H9 (cell line): Measurements from ENCODE around the gene AQP3. TPM values are rescaled to one million over a fixed set of nuclear protein-coding genes. Genes with fewer than 3 reads are reported as not detected.

Source experiments
- DNase-seq: peaks from one replicate; pipeline ENCODE4 v3.0.0-alpha.2; 2017
- H2AFZ ChIP-seq: one replicate; pipeline ENCODE4 v1.6.1; 2013; ENCODE audit warnings: mild to moderate bottlenecking, low read length, control low read depth, moderate library complexity
- H2AK5ac ChIP-seq: 2 replicates; pipeline ENCODE4 v1.6.1; 2013; ENCODE audit warnings: low read length, control low read depth, mixed read lengths; ENCODE audit not compliant: insufficient read length
- H2BK120ac ChIP-seq: one replicate; pipeline ENCODE4 v1.6.1; 2013; ENCODE audit warnings: low read depth, mild to moderate bottlenecking, low read length, control low read depth, inconsistent platforms; ENCODE audit not compliant: poor library complexity, severe bottlenecking
- H2BK12ac ChIP-seq: 2 replicates; pipeline ENCODE4 v1.6.1; 2013; ENCODE audit warnings: low read length, control low read depth, mixed read lengths, low read depth; ENCODE audit not compliant: insufficient read length
- H2BK15ac ChIP-seq: 2 replicates; pipeline ENCODE4 v1.6.1; 2013; ENCODE audit warnings: low read depth, low read length, control low read depth
- H2BK20ac ChIP-seq: one replicate; pipeline ENCODE4 v1.6.1; 2013; ENCODE audit warnings: low read depth, mild to moderate bottlenecking, low read length, control low read depth, inconsistent platforms; ENCODE audit not compliant: poor library complexity, severe bottlenecking
- H2BK5ac ChIP-seq: 2 replicates; pipeline ENCODE4 v1.6.1; 2013; ENCODE audit warnings: low read length, control low read depth, mixed read lengths; ENCODE audit not compliant: insufficient read length
- H3K14ac ChIP-seq: 2 replicates; pipeline ENCODE4 v1.6.1; 2013; ENCODE audit warnings: low read length, control low read depth; ENCODE audit not compliant: insufficient read depth
- H3K18ac ChIP-seq: 2 replicates; pipeline ENCODE4 v1.6.1; 2013; ENCODE audit warnings: low read depth, mild to moderate bottlenecking, mixed read lengths, low read length, control low read depth; ENCODE audit not compliant: insufficient read length
- H3K23ac ChIP-seq: 2 replicates; pipeline ENCODE4 v1.6.1; 2013; ENCODE audit warnings: low read length, control low read depth, mixed read lengths, low read depth; ENCODE audit not compliant: insufficient read length
- H3K23me2 ChIP-seq: 2 replicates; pipeline ENCODE4 v1.6.1; 2013; ENCODE audit warnings: low read depth, mild to moderate bottlenecking, mixed read lengths, low read length, control low read depth; ENCODE audit not compliant: insufficient read length, poor library complexity, severe bottlenecking
- H3K27ac ChIP-seq: 2 replicates; pipeline ENCODE4 v1.5.1; 2013; ENCODE audit warnings: low read length, control low read depth, mixed read lengths, low read depth; ENCODE audit not compliant: insufficient read length
- H3K27me3 ChIP-seq: 2 replicates; pipeline ENCODE4 v1.6.1; 2013; ENCODE audit warnings: low read length, control low read depth, inconsistent platforms; ENCODE audit not compliant: insufficient read depth
- H3K4ac ChIP-seq: 2 replicates; pipeline ENCODE4 v1.6.1; 2013; ENCODE audit warnings: low read depth, mild to moderate bottlenecking, control low read depth, inconsistent platforms, low read length, moderate library complexity
- H3K4me1 ChIP-seq: 2 replicates; pipeline ENCODE4 v1.6.1; 2013; ENCODE audit warnings: low read length, control low read depth, inconsistent platforms; ENCODE audit not compliant: insufficient read depth
- H3K4me2 ChIP-seq: 2 replicates; pipeline ENCODE4 v1.6.1; 2013; ENCODE audit warnings: low read length, control low read depth, mixed read lengths; ENCODE audit not compliant: insufficient read length, insufficient read depth
- H3K56ac ChIP-seq: 2 replicates; pipeline ENCODE4 v1.6.1; 2013; ENCODE audit warnings: low read depth, mild to moderate bottlenecking, mixed read lengths, low read length, control low read depth; ENCODE audit not compliant: insufficient read length
- H3K79me1 ChIP-seq: 2 replicates; pipeline ENCODE4 v1.6.1; 2013; ENCODE audit warnings: low read depth, mild to moderate bottlenecking, moderate library complexity, low read length, control low read depth, inconsistent platforms; ENCODE audit not compliant: insufficient read depth, poor library complexity, severe bottlenecking
- H3K79me2 ChIP-seq: 2 replicates; pipeline ENCODE4 v1.6.1; 2013; ENCODE audit warnings: low read length, control low read depth, inconsistent platforms; ENCODE audit not compliant: insufficient read depth
- H3K9ac ChIP-seq: 2 replicates; pipeline ENCODE4 v1.6.1; 2013; ENCODE audit warnings: low read length, control low read depth, mixed read lengths; ENCODE audit not compliant: insufficient read length; ENCODE audit errors: extremely low read depth
- H3K9me3 ChIP-seq: one replicate; pipeline ENCODE4 v1.6.1; 2013; ENCODE audit warnings: low read depth, low read length, inconsistent platforms; ENCODE audit not compliant: control insufficient read depth
- H3T11ph ChIP-seq: one replicate; pipeline ENCODE4 v1.6.1; 2013; ENCODE audit warnings: mild to moderate bottlenecking, low read length, control low read depth, inconsistent platforms
- H4K20me1 ChIP-seq: one replicate; pipeline ENCODE4 v1.6.1; 2013; ENCODE audit not compliant: control insufficient read depth, insufficient read length, insufficient read depth
- H4K5ac ChIP-seq: 2 replicates; pipeline ENCODE4 v1.6.1; 2013; ENCODE audit warnings: low read depth, mild to moderate bottlenecking, mixed read lengths, low read length, control low read depth; ENCODE audit not compliant: insufficient read length
- H4K8ac ChIP-seq: replicated peaks from 2 replicates; pipeline ENCODE4 v1.6.1; 2013; ENCODE audit warnings: low read length, control low read depth, mixed read lengths, low read depth; ENCODE audit not compliant: insufficient read length
- H4K91ac ChIP-seq: 2 replicates; pipeline ENCODE4 v1.6.1; 2013; ENCODE audit warnings: low read depth, mild to moderate bottlenecking, moderate library complexity, mixed read lengths, low read length, control low read depth; ENCODE audit not compliant: insufficient read length
- H3K27ac Mint-ChIP-seq, 3 experiments: 2 replicates in 2 of 3; 3 replicates in 1 of 3; pipeline ENCODE4 v1.8.0; 2020 to 2021; ENCODE audit warnings: mixed read lengths in 3 of 3, mild to moderate bottlenecking in 1 of 3, moderate library complexity in 1 of 3
- H3K27me3 Mint-ChIP-seq: 2 replicates; pipeline ENCODE4 v1.8.0; 2021; ENCODE audit warnings: low read depth, mild to moderate bottlenecking, moderate library complexity, mixed read lengths
- H3K36me3 Mint-ChIP-seq, 3 experiments: 2 replicates in 2 of 3; 3 replicates in 1 of 3; pipeline ENCODE4 v1.8.0; 2020 to 2021; ENCODE audit warnings: low read depth in 3 of 3, mixed read lengths in 3 of 3; ENCODE audit not compliant: insufficient read depth in 1 of 3
- H3K4me1 Mint-ChIP-seq, 2 experiments: 2 replicates each; pipeline ENCODE4 v1.8.0; 2020; ENCODE audit warnings: mixed read lengths in 2 of 2
- H3K4me3 Mint-ChIP-seq, 2 experiments: 2 replicates in 1 of 2; 3 replicates in 1 of 2; pipeline ENCODE4 v1.8.0; 2020 to 2021; ENCODE audit warnings: mild to moderate bottlenecking in 2 of 2, mixed read lengths in 2 of 2, moderate library complexity in 1 of 2
- H3K9me3 Mint-ChIP-seq, 2 experiments: 2 replicates in 1 of 2; 3 replicates in 1 of 2; pipeline ENCODE4 v1.8.0; 2020; ENCODE audit warnings: mild to moderate bottlenecking in 2 of 2, mixed read lengths in 2 of 2, moderate library complexity in 1 of 2
- CTCF ChIP-seq: fragments of 200-600 bp; sonication (generic); conservative IDR thresholded peaks from 3 replicates; pipeline ENCODE4 v1.8.0; 2021; ENCODE audit warnings: antibody characterized with exemption, mild to moderate bottlenecking
- WGBS: extraction: QIAGEN DNeasy Blood & Tissue Kit; methylation state at CpG from one replicate; pipeline ENCODE4 v1.1.7; 2013; ENCODE audit warnings: missing lambda C conversion rate, low lambda C conversion rate, mixed read lengths; ENCODE audit not compliant: insufficient read length; ENCODE audit errors: extremely low coverage; 5-methylcytosine and 5-hydroxymethylcytosine counted together
- total RNA-seq: library from RNA; stranded (reverse); gene quantifications from 2 replicates; pipeline ENCODE4 v1.2.1, GENCODE V29; 2021

AQP3 gene
- total RNA-seq, 1 experiment from 2014 or later: 1.6 TPM

GRCh38 chr9:33452828-33453271, 5.5 kb upstream of the AQP3 start:
- Mint-ChIP-seq H3K4me1 (peaks cover 9 to 20% of the 10 kb centered on the region in 2 experiments), H3K4me3 (no peak overlapping the region), H3K9me3 (no peaks in the 10 kb centered on the region), H3K27me3 (peaks cover 20% of the 10 kb centered on the region), H3K27ac (no peak overlapping the region; a peak in 2 of 7 replicates), H3K36me3 (no peaks in the 10 kb centered on the region)
- no peak overlapping the region for H3K27ac ChIP-seq
- no peak overlapping the region for H2BK15ac ChIP-seq
- H2BK20ac ChIP-seq: no peak overlapping the region
- peaks cover 4% of the 10 kb centered on the region; the same call in 1 of the 2 replicates for H3K27me3 ChIP-seq
- H3T11ph ChIP-seq: no peak overlapping the region
- no peaks in the 10 kb centered on the region for H3K79me1 ChIP-seq
- H3K56ac ChIP-seq: no peak overlapping the region
- no peak overlapping the region for H4K91ac ChIP-seq
- H2AK5ac ChIP-seq: no peak overlapping the region
- no peak overlapping the region for H2BK5ac ChIP-seq
- H3K14ac ChIP-seq: 0 out of 2 replicates have a peak overlapping the region, but pooled peaks have one; percentile 67
- no peaks in the 10 kb centered on the region for H4K20me1 ChIP-seq
- peak; percentile 92 for TF ChIP-seq CTCF
- no peaks in the 10 kb centered on the region for H3K23me2 ChIP-seq
- no peak overlapping the region for H2BK12ac ChIP-seq
- H3K4me1 ChIP-seq: no peaks in the 10 kb centered on the region
- peak overlapping the region; percentile 16 for H3K18ac ChIP-seq
- H2AFZ ChIP-seq: no peak overlapping the region
- WGBS: no CpG with 5 or more reads among the region's 7 CpGs
- H3K4ac ChIP-seq: no peak overlapping the region
- H4K5ac ChIP-seq: no peak overlapping the region
- H3K79me2 ChIP-seq: no peaks in the 10 kb centered on the region
- H3K9me3 ChIP-seq: no peaks in the 10 kb centered on the region
- H3K9ac ChIP-seq: no peak overlapping the region
- H3K4me2 ChIP-seq: no peak overlapping the region
- peak; percentile 92 for DNase-seq
- H3K23ac ChIP-seq: no peak overlapping the region
- H4K8ac ChIP-seq: no peak overlapping the region
- no peak overlapping the region for H2BK120ac ChIP-seq
